NCI-H510A treated with DMSO at 0.1 percent for 48 hours (cell line): ENCODE data around the gene DENND1A.

Experiments used
- DNase-seq: peaks from one replicate; lab custom pipeline; 2025; lab: John Stamatoyannopoulos, UW

Gene DENND1A

GRCh38 chr9:123864251-123864650 is 65.7 kb downstream of the DENND1A start:
- DNase-seq, result no peak

- DNase-seq, result no peak
Measured at GRCh38 chr9:123863164-123863855, 66.6 kb downstream of the DENND1A start.

GRCh38 chr9:123861756-123862120 is 68.2 kb downstream of the DENND1A start:
- DNase-seq, result no peak

GRCh38 chr9:123861086-123861755 is 68.7 kb downstream of the DENND1A start:
- no peak for DNase-seq

GRCh38 chr9:123860603-123861002 is 69.3 kb downstream of the DENND1A start:
- no peak for DNase-seq

- DNase-seq, result no peak
Measured at GRCh38 chr9:123852403-123852802, 77.5 kb downstream of the DENND1A start.

- DNase-seq, result no peak
Measured at GRCh38 chr9:123851851-123852250, 78.1 kb downstream of the DENND1A start.

GRCh38 chr9:123848447-123849085 is 81.4 kb downstream of the DENND1A start:
- DNase-seq, result no peak

GRCh38 chr9:123846966-123847365 is 83.0 kb downstream of the DENND1A start:
- DNase-seq, result no peak

GRCh38 chr9:123843703-123844102 is 86.2 kb downstream of the DENND1A start:
- no peak for DNase-seq

GRCh38 chr9:123835821-123836220 is 94.1 kb downstream of the DENND1A start:
- no peak for DNase-seq

GRCh38 chr9:123834889-123835562 is 94.9 kb downstream of the DENND1A start:
- no peak for DNase-seq

GRCh38 chr9:123834218-123834888 is 95.6 kb downstream of the DENND1A start:
- DNase-seq, result no peak

GRCh38 chr9:123832858-123833650 is 96.9 kb downstream of the DENND1A start:
- DNase-seq, result no peak

GRCh38 chr9:123832176-123832575 is 97.8 kb downstream of the DENND1A start:
- no peak for DNase-seq

- DNase-seq, result no peak
Measured at GRCh38 chr9:123828449-123828848, 101.5 kb downstream of the DENND1A start.

- DNase-seq, result no peak
Measured at GRCh38 chr9:123825342-123826060, 104.4 kb downstream of the DENND1A start.

GRCh38 chr9:123823194-123823947 is 106.6 kb downstream of the DENND1A start:
- no peak for DNase-seq

- no peak for DNase-seq
Measured at GRCh38 chr9:123821619-123822018, 108.3 kb downstream of the DENND1A start.

- no peak for DNase-seq
Measured at GRCh38 chr9:123820139-123820538, 109.8 kb downstream of the DENND1A start.
